Ishikawa (cell line): ENCODE measurements around the gene SUSD6.

Experiments
- RAD21 ChIP-seq: IDR thresholded peaks from 2 replicates; pipeline ENCODE4 v1.6.1; 2012; ENCODE audit warnings: low read depth
- TAF1 ChIP-seq: IDR thresholded peaks from 2 replicates; pipeline ENCODE4 v1.6.1; 2012; ENCODE audit warnings: low read depth, mild to moderate bottlenecking

DNA sequence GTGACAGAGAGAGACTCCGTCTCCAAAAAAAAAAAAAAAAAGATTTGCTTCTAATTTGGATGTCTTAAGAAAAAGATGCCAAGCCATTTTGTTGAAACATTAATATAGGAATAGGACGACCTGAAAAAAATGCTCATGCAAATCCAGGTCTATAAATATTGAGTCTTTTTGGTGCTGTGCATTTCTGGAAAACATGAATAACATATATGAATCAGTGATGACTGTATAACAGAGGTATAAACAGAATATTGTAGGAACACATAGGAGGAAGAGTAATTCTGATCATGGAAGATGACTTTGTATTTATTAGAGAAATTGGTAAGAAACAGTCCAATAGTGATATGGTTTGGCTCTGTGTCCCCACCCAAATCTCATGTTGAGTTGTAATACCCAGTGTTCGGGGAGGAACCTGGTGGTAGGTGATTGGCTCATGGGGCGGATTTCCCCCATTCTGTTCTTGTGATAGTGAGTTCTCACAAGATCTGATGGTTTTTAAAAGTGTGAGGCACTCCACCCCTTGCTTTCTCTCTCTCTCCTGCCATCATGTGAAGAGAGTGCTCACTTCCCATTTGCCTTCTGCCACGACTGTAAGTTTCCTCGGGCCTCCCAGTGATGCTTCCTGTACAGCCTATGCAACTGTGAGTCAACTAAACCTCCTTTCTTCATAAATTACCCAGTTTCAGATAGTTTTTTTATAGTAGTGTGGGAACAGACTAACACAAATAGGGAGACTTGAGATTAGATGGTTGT, 152.5 kb downstream of the SUSD6 start:
- no peak for TF ChIP-seq RAD21
- no peak for TF ChIP-seq TAF1
